DMS79 (cell line): ENCODE data around the gene CASZ1.

ENCODE experiments used
- DNase-seq: peaks from one replicate; lab custom pipeline; 2025; lab: John Stamatoyannopoulos, UW

CASZ1 gene

GRCh38 chr1:10685196-10685807 is 111.1 kb downstream of the CASZ1 start:
- DNase-seq, result no peak

DNA sequence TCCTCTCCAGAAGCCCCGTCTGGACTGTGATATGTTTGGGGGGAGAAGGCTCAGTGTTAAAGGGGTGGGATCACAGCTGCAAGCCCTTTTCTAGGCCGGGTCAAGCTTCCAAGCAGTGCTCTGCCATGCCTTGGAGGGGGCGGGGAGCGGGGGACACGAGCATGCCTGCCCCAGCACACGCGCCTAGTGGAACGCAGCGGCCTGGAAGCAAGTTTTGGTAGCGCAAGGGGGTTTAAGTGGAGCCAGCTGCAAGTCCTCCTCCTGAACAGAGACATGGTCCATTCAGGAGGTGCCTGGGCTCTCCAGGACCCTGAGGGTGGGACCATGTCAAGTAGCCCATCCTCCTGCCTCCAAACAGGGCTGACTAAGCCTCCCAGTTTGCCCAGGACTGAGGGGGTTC is 112.2 kb downstream of the CASZ1 start:
- no peak for DNase-seq

DNA sequence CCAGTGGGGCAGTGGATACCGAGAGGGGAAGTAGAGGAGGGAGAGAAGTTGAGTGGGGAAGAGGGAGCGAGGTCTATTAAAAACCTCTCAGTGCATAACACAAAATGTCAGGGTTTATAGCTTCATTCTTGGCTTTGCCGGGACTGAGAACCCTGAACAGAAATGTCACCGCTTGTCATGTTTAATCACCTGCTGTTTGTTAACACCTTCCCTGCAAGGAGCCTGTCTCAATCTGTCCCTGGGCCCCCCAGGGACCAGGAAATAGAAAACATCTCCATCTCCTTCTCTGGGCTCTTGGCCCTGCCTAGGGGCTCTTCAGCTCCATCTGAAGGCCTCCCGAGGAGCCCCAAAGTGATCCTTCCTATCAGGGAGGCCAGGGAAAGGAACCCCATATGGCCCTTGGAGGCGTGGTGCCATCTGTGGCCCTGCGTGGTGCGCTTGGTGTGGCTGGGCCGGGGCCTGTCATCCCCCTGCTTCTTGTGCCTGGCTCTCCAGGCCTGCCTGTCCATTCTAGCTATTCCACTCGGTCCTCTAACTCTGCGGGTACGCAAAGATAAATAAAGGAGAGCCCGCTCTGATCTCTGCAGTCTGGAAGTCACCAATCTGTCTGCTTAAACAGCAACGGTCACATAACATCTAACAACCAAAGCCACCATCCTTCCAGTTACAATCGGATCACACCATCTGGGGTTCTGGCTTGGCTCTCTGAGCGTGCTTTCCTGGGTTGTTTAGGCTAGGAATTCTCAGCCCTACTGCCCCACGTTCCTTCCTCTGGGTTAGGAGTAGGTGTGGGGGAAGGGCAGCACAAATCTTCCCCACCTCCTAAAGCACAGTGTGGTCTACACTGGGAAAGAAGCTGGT is 113.8 kb downstream of the CASZ1 start:
- no peak for DNase-seq

DNA sequence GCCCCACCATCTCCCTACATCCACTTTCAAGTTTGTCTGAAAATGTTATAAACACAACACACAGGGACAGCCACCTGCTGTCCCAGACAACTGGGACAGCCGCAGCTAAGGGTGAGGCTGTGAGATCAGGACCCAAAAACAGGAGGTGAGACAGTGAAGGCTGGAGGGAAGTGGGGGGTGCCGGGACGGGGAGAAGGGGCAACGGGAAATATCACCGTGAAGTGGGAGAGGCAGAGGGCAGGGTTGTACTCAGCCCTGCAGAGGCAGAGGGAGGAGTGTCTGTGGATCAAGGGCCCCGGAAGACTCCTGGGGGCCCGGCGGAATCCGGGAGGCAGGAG is 114.4 kb downstream of the CASZ1 start:
- DNase-seq, result no peak

DNA sequence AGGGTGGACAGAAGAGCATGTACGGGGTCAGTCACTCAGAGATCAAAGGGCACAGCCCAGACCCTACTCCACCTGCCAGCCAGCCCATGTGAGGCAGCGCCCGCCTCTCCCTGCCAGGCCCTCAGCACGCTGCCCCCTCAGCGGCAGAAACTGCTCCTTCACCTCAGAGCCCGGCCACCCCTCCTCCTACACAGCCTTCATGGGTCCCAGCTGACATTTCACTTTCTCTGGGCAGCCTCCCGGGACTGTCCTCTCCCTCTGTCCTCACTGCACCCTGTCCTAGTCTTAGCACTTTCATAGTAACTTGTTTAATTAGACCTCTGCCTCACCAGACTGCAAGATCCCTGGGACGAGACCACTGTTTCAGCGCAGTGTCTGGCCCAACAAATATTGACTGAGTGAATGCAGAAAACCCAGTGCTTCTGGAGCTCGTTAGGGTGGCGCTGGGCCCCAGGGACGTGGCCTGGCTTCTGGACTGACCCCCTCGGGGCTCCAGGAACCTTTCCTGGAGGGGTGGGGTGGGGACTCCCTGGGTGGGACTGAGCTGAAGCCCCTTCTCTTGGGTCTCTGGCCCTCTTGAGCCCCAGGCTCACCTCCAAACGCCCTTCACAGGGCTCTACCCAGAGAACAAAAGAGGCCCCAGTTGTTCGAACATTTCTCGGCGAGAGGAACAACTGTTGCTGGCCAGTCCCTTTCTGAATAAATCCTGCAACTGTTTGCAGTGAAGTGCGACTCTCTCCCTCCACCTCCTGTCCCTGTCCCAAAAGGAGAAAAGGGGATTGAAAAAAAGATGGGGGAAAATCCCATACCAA is 114.9 kb downstream of the CASZ1 start:
- no peak for DNase-seq

GRCh38 chr1:10680487-10680886 is 116.0 kb downstream of the CASZ1 start:
- DNase-seq, result no peak

GRCh38 chr1:10679496-10680220 is 116.8 kb downstream of the CASZ1 start:
- peak; percentile 44 for DNase-seq

GRCh38 chr1:10678852-10679251 is 117.6 kb downstream of the CASZ1 start:
- no peak for DNase-seq

- DNase-seq, result no peak
These were observed 118.0 kb downstream of the CASZ1 start for GRCh38 chr1:10678402-10678801.

DNA sequence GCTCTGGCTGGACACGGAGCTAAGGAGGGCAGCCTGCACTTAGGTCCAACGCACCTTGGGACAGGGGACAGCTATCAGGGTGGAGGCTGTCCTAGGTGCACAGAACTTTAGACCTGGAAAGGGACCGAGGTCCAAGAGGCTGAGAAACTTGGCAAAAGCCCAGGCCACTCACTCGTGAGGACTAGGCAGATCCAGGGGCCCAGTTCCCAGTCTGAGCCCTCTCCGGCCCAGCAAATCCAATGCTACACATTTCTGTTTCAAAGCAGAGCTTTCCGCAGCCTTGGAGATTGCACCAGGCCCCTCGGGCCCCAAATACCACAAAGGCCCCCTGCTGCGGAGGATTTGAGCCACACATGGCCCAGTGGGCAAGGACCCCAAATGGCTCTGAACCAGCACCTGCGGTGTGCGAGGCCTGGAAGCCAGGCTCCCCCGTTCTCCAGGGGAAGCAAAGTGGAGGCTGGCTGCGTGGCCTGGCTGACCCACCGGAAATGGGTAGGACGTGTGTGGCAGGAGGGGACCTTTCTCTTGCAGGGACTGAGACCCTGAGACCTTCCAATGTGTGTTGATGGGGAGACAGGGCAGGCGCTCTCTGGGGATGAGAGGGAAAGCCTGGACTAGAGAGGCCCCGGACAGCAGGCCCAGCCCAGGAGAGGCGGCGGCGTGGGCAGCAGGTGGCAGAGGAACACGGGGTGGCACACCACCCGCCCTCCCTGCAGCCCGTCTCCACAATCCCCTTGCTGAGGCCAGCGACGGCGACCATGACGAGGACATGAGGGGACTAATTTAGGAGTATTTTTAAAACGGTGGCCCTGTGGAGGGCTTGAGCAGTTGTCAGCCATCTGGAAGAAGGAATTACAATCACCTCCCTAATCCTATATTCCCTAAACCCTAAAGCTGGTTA is 118.7 kb downstream of the CASZ1 start:
- DNase-seq, result no peak

DNA sequence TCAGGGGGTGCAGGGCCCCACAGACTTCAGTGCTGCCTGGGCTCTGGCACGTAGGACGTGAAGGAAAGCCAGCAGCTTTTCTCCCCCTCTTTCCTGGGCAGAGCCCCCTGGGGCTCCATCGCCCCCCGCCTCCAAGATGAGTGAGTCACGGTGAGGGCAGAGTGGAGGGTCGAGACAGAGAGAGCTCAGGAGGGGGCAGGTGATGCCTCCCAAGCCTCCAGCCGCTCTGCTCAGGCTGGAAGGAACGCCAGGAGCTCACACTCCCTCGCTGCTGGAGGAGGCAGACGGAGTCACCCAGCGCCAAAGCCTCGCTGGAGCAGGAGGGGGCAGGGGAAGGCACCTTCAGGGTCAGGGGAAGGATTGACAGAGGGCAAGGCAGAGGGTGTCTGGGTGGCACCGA is 119.5 kb downstream of the CASZ1 start:
- DNase-seq, result no peak

DNA sequence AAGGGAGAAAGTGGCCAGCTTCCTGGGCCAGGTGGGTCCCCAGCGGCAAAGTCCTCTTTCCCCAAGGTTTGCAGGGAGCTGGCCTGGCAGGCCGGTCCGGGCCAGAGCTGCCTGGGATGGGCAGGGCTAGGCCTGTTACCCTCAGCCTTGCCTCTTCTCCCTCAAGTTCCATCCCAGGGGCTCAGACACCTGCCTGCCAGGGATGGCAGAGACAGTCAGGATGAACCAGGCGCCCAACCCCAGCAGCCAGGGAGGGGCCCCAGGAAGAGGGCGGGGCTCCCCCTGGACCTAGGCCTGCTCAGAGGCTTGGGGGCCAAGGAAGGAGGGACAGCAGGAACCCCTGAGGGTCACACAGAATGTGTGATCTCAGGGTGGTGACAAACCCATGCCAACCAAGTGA is 120.6 kb downstream of the CASZ1 start:
- no peak for DNase-seq

DNA sequence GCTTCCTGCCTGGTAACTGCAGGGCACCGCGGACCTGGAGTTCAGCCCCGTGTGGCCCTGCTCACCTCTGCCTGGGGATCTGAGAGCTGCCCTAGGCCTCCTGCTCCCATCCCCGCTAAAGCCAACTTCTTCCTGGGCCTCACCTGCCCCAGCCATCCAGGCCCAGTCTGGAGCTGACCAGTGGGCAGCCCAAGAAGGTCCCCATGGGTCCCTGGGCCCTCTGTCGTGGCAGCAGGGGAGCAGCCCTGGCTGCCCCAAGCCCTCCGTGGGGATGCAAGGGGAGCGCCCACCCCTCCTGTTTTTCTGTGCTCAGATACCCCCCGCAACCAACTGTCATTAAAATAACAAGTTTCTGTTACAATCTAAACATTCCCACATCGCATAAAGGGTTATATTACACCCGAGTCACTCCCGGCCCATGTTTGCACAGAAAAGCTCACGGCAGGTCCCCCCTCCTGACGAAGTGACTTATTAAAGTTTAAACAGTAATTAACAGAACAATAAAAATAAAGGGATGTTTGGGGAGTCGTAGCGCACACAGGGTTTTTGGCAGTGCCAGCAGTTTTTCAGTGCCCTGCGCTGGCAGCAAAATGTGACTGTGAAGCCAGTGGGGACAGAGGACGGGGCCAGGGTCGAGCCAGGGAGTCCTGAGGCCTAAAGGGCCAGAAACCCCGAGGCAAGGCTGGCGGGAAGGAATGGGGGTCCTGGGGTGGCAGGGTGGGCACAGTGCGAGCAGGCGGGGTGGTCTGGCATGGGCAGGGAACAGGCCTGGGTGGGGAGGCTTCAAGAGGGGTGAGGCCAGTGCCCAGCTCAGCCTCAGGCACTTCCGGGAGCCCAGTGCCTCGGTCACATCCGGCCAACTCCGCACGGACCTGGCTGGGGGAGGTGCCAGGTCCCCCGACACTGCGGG is 121.5 kb downstream of the CASZ1 start:
- no peak for DNase-seq

- DNase-seq, result no peak
These were observed 122.2 kb downstream of the CASZ1 start for GRCh38 chr1:10674222-10674621.

DNA sequence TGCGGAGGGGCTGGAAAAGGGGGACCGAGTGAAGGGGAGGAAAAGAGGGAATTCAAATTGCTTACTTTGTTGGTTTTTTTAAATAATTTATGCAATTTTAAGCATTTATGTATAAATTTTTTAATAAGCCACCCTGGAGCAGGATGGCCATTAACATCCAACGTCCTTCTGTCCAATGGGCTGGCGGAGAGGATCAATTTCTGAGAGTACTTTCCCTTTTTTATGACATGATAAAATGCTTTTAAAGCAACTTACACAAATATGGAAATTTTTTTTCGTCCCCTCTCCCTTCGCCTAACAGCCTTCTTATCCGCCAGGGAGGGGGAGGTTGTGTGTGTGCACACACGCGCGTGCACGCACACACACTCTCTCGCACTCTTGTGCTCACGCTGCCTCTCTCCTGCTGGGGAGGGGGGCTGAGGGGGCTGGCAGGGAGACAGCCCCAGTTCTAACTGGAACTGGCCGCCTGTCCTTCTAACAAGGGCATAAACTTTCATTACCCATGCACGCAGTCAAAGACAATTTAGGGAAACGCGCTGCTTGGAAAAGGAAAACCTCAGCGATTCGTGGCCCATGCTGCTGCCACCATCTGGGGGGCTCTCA is 123.2 kb downstream of the CASZ1 start:
- no peak for DNase-seq

DNA sequence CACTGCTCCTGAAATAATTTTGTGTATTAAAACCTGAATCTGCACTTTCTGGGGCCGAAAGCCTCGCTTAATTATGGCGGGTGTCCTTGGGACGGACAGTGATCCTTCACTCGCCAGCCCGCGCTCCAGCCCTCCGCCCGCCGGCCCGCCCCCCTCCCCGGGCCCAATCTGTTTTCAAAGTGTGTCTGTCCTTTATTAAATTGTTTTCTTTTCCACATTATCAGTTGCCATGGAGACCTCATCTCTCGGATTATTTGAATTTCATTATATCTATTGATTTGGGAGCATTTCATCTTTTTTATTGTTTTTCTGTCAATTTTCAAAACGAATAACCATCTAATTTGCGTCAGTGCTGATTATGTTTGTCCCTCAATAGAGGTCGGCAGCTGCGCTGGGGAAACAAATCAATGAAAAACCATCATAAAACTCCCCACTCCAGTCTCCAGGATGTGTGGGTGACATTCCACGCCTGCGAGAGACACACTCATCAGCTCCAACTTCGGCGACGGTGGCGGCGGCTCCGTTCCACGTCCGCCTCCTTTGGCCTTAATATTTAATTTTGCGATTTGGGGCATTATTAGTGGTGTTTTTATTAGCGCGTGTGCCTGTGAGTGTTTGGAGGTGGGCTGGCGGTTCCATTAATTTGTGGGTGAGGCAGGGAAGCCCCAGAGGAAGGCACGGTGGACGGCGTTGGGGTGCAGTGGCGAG is 123.9 kb downstream of the CASZ1 start:
- DNase-seq, result no peak

- DNase-seq, result no peak
These were observed 124.7 kb downstream of the CASZ1 start for GRCh38 chr1:10671622-10672342.

- no peak for DNase-seq
These were observed 125.4 kb downstream of the CASZ1 start for GRCh38 chr1:10671090-10671489.
